Renal cortical epithelial cell (primary cell): ENCODE measurements around the gene C1orf105. TPM values are rescaled to one million over a fixed set of nuclear protein-coding genes. Genes with fewer than 3 reads are reported as not detected.
"Not testable (repeated sequence)": the region's sequence is repeated elsewhere in the genome, so short reads cannot be mapped to it uniquely, and the experiment has no call there.

Experiments used
- DNase-seq: peaks from one replicate; pipeline ENCODE4 v3.0.0-alpha.2; 2011; ENCODE audit warnings: low read depth
- total RNA-seq: library from RNA; depleted of rRNA; stranded (reverse); fragments of >200 nt; gene quantifications from 2 replicates; pipeline ENCODE4 v1.2.3, GENCODE V29; 2014

C1orf105 gene
- total RNA-seq, 1 donor from 2014 or later, result not detected

- DNase-seq, result no peak
Measured at GRCh38 chr1:172487550-172487949, 67.1 kb downstream of the C1orf105 start.

- no peak for DNase-seq
Measured at GRCh38 chr1:172488393-172488792, 67.9 kb downstream of the C1orf105 start.

GRCh38 chr1:172489847-172490246 lies 69.4 kb downstream of the C1orf105 start:
- DNase-seq, result no peak

GRCh38 chr1:172492421-172492820 lies 71.9 kb downstream of the C1orf105 start:
- DNase-seq, result no peak

- no peak for DNase-seq
Measured at GRCh38 chr1:172494166-172494565, 73.7 kb downstream of the C1orf105 start.

GRCh38 chr1:172496127-172496526 lies 75.6 kb downstream of the C1orf105 start:
- not testable (repeated sequence) for DNase-seq

GRCh38 chr1:172496678-172497077 lies 76.2 kb downstream of the C1orf105 start:
- DNase-seq, result no peak

GRCh38 chr1:172497230-172497629 lies 76.7 kb downstream of the C1orf105 start:
- DNase-seq, result peak; percentile 87

GRCh38 chr1:172498857-172499256 lies 78.4 kb downstream of the C1orf105 start:
- DNase-seq, result no peak

- DNase-seq, result peak; percentile 62
Measured at GRCh38 chr1:172499636-172500141, 79.2 kb downstream of the C1orf105 start.

- no peak for DNase-seq
Measured at GRCh38 chr1:172500207-172500606, 79.7 kb downstream of the C1orf105 start.

- no peak for DNase-seq
Measured at GRCh38 chr1:172507741-172508140, 87.3 kb downstream of the C1orf105 start.

- peak; percentile 35 for DNase-seq
Measured at GRCh38 chr1:172510479-172510878, 90.0 kb downstream of the C1orf105 start.

GRCh38 chr1:172512591-172512990 lies 92.1 kb downstream of the C1orf105 start:
- no peak for DNase-seq

- DNase-seq, result no peak
Measured at GRCh38 chr1:172513479-172513878, 93.0 kb downstream of the C1orf105 start.

- no peak for DNase-seq
Measured at GRCh38 chr1:172514108-172514507, 93.6 kb downstream of the C1orf105 start.

GRCh38 chr1:172515436-172515835 lies 95.0 kb downstream of the C1orf105 start:
- DNase-seq, result no peak

- DNase-seq, result no peak
Measured at GRCh38 chr1:172515927-172516326, 95.4 kb downstream of the C1orf105 start.

- no peak for DNase-seq
Measured at GRCh38 chr1:172517081-172517480, 96.6 kb downstream of the C1orf105 start.

GRCh38 chr1:172517545-172517944 lies 97.1 kb downstream of the C1orf105 start:
- no peak for DNase-seq
